Heart right ventricle (tissue), 16 donors: Measurements from ENCODE around the gene AAGAB. TPM values are rescaled to one million over a fixed set of nuclear protein-coding genes. Genes with fewer than 3 reads are reported as not detected.

Experiments
- ATAC-seq, 8 donors: fragments of 200-7000 bp; cut with Tn5 transposase; one replicate each; pipeline ENCODE4 v1.9.1; 2020; ENCODE audit warnings: mild to moderate bottlenecking in 8 of 8, moderate library complexity in 8 of 8, moderate number of reproducible peaks in 1 of 8
- DNase-seq, 2 donors: peaks; one replicate each; pipeline ENCODE4 v3.0.0-alpha.2; 2020
- H3K27ac ChIP-seq, 10 donors: fragments of 200-600 bp; sonication (generic) in 2 of 10; one replicate each; pipeline versions ENCODE4 v1.5.0 to v1.8.0; 2020 to 2022; ENCODE audit warnings: mild to moderate bottlenecking in 3 of 10
- H3K27me3 ChIP-seq, 7 donors: fragments of 200-600 bp; one replicate each; pipeline ENCODE4 v1.8.0; 2021 to 2022; ENCODE audit warnings: mild to moderate bottlenecking in 2 of 7
- H3K36me3 ChIP-seq, 9 donors: fragments of 200-600 bp; sonication (generic) in 1 of 9; one replicate each; pipeline versions ENCODE4 v1.5.0 to v1.8.0; 2020 to 2022; ENCODE audit warnings: mild to moderate bottlenecking in 2 of 9
- H3K4me1 ChIP-seq, 9 donors: fragments of 200-600 bp; sonication (generic) in 1 of 9; one replicate each; pipeline versions ENCODE4 v1.5.0 to v1.8.0; 2020 to 2022; ENCODE audit warnings: mild to moderate bottlenecking in 4 of 9
- H3K4me3 ChIP-seq, 10 donors: fragments of 200-600 bp; sonication (generic) in 2 of 10; one replicate each; pipeline versions ENCODE4 v1.5.0 to v1.8.0; 2020 to 2022; ENCODE audit warnings: mild to moderate bottlenecking in 7 of 10, moderate library complexity in 2 of 10
- H3K9me3 ChIP-seq, 11 donors: fragments of 200-600 bp in 10 of 11; sonication (generic) in 2 of 11; one replicate each; pipeline versions ENCODE4 v1.5.0 to v1.8.0; 2013 to 2022; ENCODE audit warnings: mild to moderate bottlenecking in 2 of 11, control low read depth in 1 of 11, moderate library complexity in 1 of 11
- WGBS, 2 donors: extraction: QIAGEN DNeasy Blood & Tissue Kit; methylation state at CpG; one replicate each; pipeline ENCODE4 v1.1.7; 2013; ENCODE audit warnings: inconsistent platforms in 1 of 2; 5-methylcytosine and 5-hydroxymethylcytosine counted together
- intact Hi-C, 10 donors: fragments of 100-400 bp; cut with DNase I; formaldehyde crosslinking; loops; one replicate each; pipeline versions ENCODE4 v1.11.1 to v1.14.2; 2022
- polyA plus RNA-seq, 2 donors: library from polyadenylated mRNA; stranded (reverse); fragments of 200-250 nt; gene quantifications; one replicate each; pipeline ENCODE4 v1.2.3, GENCODE V29; 2013
- total RNA-seq, 10 donors: library from RNA; stranded (reverse); fragmentation: NEBNext Ultra II Directional in 3 of 10; extraction: Animal tissue kit (Norgen Biotek cat#: 25700) in 3 of 10; gene quantifications; one replicate each; pipeline versions ENCODE4 v1.2.1 to v1.2.4, GENCODE V29; 2021 to 2023
- TF ChIP-seq, protein P1 (sequence below), 9 donors: fragments of 200-600 bp; sonication (generic) in 2 of 9; IDR thresholded peaks; one replicate each; pipeline versions ENCODE4 v1.5.0 to v1.8.0; 2021 to 2022; ENCODE audit warnings: antibody characterized with exemption in 9 of 9, mild to moderate bottlenecking in 5 of 9, moderate library complexity in 1 of 9
- donor health status: Arrhythmogenic right ventricular cardiomyopathy.
- donor health status: ischemic (EF 13 %, LVEDD 7.1; RV severe dilation, severe dysfunction).
- donor health status: healthy with polysubstance abuse.
- donor health status: DM: no; HTN: yes; CAD: no.
- donor health status: DM: no; HTN: no; CAD: no.
- donor health status: ischemic (EF 25% LVEDD 6.9; RV normal size, moderate dysfunction).
- donor health status: ischemic (EF 25% LVEDD 5.7; RV mildly dilated, moderate dysfunction).
- donor health status: healthy.
- donor health status: DM: yes; HTN: yes; CAD: no.
- donor health status: Ischemic cardiomyopathy.
- donor health status: ischemic (EF 35%, LVEDD 5.7; RV mildly dilated, moderate dysfunction).
- donor health status: nonischemic (EF 11% LVEDD 7.7; RV severe dilation, severe dysfunction).
- donor health status: DM: yes; HTN: yes; CAD: no.
- donor health status: PGD.
- donor health status: ischemic (EF 29% LVEDD 5.4; RV normal size, mild dysfunction).
- donor health status: nonischemic (EF 23%, LVEDD 6.1; RV moderate dilation, normal function).

AAGAB gene
- total and polyA plus RNA-seq, 12 donors, result 4.3 to 33.4 (median 24.3) TPM

DNA sequence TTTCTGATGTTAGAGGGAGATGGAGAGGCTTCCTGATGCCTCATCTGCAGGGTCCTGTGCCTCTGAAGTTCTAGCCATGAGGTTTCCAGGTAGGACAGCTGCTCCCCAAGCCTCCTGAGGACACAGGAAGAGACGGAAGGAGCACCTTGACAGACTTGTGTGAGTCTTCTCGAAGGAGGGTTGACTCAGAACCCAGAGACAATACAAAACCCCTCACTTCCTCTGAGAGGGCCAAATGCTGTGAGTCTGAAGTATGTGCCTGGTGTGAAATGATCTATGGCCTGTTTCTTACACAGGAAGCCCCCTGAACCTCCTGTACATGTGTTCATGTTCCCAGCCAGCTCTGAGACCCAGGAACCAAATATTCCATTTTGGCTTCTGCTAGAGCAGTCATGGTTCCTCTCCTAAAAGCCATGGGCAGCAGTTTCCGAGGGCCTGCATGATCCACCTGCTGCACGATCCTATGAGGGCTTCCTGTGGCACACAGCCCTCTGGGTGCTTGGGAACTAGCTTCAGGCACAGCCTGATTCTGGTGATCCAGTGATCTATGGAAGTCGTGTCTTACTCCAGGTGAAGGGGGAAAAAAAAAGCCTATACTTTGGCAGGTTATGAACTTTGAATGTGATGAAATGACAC lies 62.2 kb downstream of the AAGAB start:
- intact Hi-C loops, result no loop called here
- Histone ChIP-seq H3K9me3 (no peaks in the 10 kb centered on the region), H3K36me3 (peaks cover 0 to 77% (median 2%) of the 10 kb centered on the region in 9 donors), H3K4me3 (no peak overlapping the region), H3K27ac (peak overlapping the region in 9 of 10 donors; percentile 7 to 72 (median 59)), H3K4me1 (peaks cover 25 to 66% (median 53%) of the 10 kb centered on the region in 9 donors), H3K27me3 (no peaks in the 10 kb centered on the region)
- DNase-seq (no peak), ATAC-seq (no peak)
- TF ChIP-seq, protein P1, sequence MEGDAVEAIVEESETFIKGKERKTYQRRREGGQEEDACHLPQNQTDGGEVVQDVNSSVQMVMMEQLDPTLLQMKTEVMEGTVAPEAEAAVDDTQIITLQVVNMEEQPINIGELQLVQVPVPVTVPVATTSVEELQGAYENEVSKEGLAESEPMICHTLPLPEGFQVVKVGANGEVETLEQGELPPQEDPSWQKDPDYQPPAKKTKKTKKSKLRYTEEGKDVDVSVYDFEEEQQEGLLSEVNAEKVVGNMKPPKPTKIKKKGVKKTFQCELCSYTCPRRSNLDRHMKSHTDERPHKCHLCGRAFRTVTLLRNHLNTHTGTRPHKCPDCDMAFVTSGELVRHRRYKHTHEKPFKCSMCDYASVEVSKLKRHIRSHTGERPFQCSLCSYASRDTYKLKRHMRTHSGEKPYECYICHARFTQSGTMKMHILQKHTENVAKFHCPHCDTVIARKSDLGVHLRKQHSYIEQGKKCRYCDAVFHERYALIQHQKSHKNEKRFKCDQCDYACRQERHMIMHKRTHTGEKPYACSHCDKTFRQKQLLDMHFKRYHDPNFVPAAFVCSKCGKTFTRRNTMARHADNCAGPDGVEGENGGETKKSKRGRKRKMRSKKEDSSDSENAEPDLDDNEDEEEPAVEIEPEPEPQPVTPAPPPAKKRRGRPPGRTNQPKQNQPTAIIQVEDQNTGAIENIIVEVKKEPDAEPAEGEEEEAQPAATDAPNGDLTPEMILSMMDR (IDR thresholded peaks at IDR 0.05), result no peak
- 87 to 93% methylated on average over 5 of the region's 5 CpGs for WGBS, 2 donors

DNA sequence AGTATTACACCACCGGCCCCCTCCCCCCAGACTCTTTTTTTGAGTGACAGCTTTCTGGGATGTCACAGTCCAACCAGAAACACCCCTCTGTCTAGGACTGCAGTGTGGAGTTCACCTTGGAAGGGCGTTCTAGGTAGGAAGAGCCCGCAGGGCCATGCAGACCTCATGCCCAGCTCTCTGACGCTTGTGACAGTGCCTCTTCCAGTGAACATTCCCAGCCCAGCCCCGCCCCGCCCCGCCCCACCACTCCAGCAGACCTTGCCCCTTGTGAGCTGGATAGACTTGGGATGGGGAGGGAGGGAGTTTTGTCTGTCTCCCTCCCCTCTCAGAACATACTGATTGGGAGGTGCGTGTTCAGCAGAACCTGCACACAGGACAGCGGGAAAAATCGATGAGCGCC lies 63.6 kb downstream of the AAGAB start:
- peak overlapping the region in 8 of 10 donors; percentile 79 to 95 (median 89) for H3K27ac ChIP-seq
- H3K4me1 ChIP-seq, result peaks cover 38 to 75% (median 68%) of the 10 kb centered on the region in 9 donors
- H3K4me3 ChIP-seq, result no peak overlapping the region
- H3K27me3 ChIP-seq, result no peaks in the 10 kb centered on the region
- no peak for DNase-seq
- H3K9me3 ChIP-seq, result no peaks in the 10 kb centered on the region
- H3K36me3 ChIP-seq, result peaks cover 0 to 90% (median 2%) of the 10 kb centered on the region in 9 donors
- whole genome bisulfite sequencing, 2 donors, result 91 to 93% methylated on average over 11 of the region's 11 CpGs
- no peak for ATAC-seq
- intact Hi-C loops, result no loop called here
- TF ChIP-seq, protein P1 (IDR thresholded peaks at IDR 0.05), result no peak

DNA sequence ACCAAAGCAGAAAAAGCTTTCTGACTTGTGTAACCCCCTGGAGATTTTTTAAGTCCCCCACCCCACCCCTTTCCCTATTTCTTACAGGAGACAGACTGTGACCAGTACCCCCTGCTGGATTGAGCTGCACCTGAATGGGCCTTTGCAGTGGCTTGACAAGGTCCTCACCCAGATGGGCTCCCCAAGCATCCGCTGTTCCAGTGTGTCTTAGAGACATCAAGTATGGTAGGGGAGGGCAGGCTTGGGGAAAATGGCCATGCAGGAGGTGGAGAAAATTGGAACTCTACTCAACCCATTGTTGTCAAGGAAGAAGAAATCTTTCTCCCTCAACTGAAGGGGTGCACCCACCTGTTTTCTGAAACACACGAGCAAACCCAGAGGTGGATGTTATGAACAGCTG lies 64.1 kb downstream of the AAGAB start:
- Histone ChIP-seq H3K27ac (peak overlapping the region; percentile 79 to 95 (median 88)), H3K36me3 (peaks cover 0 to 92% (median 2%) of the 10 kb centered on the region in 9 donors), H3K9me3 (no peaks in the 10 kb centered on the region), H3K4me3 (no peak overlapping the region), H3K4me1 (peaks cover 43 to 79% (median 70%) of the 10 kb centered on the region in 9 donors), H3K27me3 (no peaks in the 10 kb centered on the region)
- TF ChIP-seq, protein P1 (IDR thresholded peaks at IDR 0.05), result no peak
- intact Hi-C loops, result no loop called here
- WGBS, 2 donors, result 89 to 97% methylated on average over 2 of the region's 2 CpGs
- no peak for ATAC-seq
- no peak for DNase-seq

DNA sequence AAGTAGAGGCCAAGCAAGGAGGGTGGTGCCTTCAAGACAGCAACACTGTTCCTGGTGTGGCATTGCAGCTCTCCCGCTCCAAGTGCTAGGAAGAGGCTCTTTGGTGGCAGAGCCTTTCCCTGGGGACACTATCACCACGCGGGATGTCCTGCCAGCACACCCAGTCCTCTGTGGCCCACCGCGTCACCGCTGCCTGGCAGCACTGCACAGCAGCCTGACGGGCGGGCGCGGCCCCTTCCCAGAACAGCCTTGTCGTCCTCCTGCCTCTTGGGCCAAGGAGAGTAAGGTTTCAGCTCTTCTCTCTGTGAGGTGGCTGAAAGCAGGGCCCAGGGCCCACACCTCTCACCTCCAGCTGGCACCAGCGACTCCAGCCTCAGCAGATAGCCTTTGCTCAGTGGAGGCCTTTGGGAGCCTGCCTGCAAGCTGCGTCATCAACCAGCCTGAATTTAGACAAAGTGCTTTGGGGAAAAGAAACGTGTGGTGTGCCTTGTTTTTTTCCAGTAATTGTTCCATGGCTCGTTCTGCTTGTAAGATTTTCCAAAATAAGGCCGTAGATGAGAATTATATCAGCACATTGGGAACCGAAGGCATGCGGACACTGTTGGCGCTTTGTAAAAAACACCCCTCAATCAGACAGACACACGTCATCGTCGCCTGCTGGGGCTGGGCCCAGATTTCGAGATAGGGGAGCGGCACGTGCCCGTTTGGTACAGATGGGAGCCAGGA lies 65.0 kb downstream of the AAGAB start:
- peak overlapping the region; percentile 79 to 95 (median 88) for H3K27ac ChIP-seq
- TF ChIP-seq, protein P1 (IDR thresholded peaks at IDR 0.05), result no peak
- peak; percentile 51 to 89 (median 71) for ATAC-seq
- H3K4me1 ChIP-seq, result peaks cover 37 to 77% (median 70%) of the 10 kb centered on the region in 9 donors
- intact Hi-C loops, result loop anchor here in 6 of 10 donors (5.0 to 10.0 kb wide), 5 partner anchors 67 to 307 kb away; partner anchors contain the start of gene SMAD3 (in 6 of the 6)
- WGBS, 2 donors, result 48% methylated on average over 26 of the region's 26 CpGs
- peak; percentile 85 to 87 for DNase-seq
- H3K9me3 ChIP-seq, result no peaks in the 10 kb centered on the region
- no peak overlapping the region for H3K4me3 ChIP-seq
- H3K27me3 ChIP-seq, result no peaks in the 10 kb centered on the region
- H3K36me3 ChIP-seq, result peaks cover 0 to 93% (median 2%) of the 10 kb centered on the region in 9 donors
